Measurements from ENCODE around the gene TRIM36. TPM values are rescaled to one million over a fixed set of nuclear protein-coding genes. Genes with fewer than 3 reads are reported as not detected.
A peak's percentile ranks its signal among the peaks of the same experiment; 100 is the strongest.

The TRIM36 gene, protein sequence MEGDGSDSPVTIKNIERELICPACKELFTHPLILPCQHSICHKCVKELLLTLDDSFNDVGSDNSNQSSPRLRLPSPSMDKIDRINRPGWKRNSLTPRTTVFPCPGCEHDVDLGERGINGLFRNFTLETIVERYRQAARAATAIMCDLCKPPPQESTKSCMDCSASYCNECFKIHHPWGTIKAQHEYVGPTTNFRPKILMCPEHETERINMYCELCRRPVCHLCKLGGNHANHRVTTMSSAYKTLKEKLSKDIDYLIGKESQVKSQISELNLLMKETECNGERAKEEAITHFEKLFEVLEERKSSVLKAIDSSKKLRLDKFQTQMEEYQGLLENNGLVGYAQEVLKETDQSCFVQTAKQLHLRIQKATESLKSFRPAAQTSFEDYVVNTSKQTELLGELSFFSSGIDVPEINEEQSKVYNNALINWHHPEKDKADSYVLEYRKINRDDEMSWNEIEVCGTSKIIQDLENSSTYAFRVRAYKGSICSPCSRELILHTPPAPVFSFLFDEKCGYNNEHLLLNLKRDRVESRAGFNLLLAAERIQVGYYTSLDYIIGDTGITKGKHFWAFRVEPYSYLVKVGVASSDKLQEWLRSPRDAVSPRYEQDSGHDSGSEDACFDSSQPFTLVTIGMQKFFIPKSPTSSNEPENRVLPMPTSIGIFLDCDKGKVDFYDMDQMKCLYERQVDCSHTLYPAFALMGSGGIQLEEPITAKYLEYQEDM
- total RNA-seq = 0.39 and 1.6 TPM in 2 replicates
- total RNA-seq (2013) = 0.16 TPM
- 0.06 and 0.22 TPM in 2 replicates for polyA plus RNA-seq
- polyA minus RNA-seq = 0.07 TPM in 1 of 2 replicates, not detected in the other

DNA sequence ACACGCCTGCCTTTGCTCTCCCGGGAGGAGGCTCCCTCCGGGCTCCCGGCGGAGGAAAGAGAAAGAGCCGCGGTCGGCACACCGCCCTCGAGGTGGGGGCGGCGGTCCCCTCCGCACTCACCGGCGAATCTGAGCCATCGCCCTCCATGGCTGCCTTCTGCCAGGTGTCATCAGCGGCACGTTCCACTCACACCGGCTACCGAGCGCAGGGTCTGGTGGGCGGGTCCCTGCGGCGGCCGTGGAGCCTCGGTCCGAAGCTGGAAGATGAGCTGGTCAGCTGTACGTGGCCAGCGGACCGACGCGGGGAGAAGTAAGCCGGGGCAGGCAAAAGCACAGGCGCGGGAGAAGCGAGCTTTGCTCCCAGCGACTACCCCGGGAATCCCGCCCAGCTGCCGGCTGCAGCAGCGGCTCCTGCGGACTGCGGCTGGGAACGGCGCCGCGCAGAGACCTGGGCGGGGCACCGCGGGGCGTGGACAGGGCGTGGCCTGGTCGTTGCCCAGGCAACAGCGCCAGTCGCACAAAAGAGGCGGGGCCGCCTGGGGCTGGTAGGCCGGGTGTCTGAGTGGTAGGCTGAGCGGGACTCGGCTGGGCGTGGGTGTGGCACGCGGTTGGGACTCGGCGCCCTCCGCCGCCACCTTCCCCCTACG lies at the start of gene TRIM36:
Gene TRIM36, minus strand, starts transcription at position 422 of the 647 bp plus-strand sequence. Its CDS starts 274 bp downstream, at position 148.
- Histone ChIP-seq H2AFZ (ENCODE audit: insufficient read depth, low read depth, low read length, poor library complexity, severe bottlenecking) (peak within 1 kb of the TSS; percentile 78), H4K20me1 (ENCODE audit: control insufficient read depth, insufficient read depth, low read length, poor library complexity, severe bottlenecking) (no peaks in the 10 kb centered on the region), H3K4me3 (ENCODE audit: control extremely low read depth in 1 of 5, extremely low read depth in 1 of 5, insufficient read depth in 1 of 5, low read depth in 2 of 5, low read length in 4 of 5) (peak within 1 kb of the TSS; percentile 53 to 89 (median 75)), H3K27ac (ENCODE audit: low read length in 2 of 2) (no peak within 1 kb of the TSS), H3K9me3 (ENCODE audit: control extremely low read depth in 1 of 3, control insufficient read depth in 2 of 3, insufficient read depth in 1 of 3, low read length in 2 of 3) (peaks cover 1 to 37% (median 23%) of the 10 kb centered on the region in 3 donors), H3K4me2 (replicated peaks; ENCODE audit: low read depth, low read length, poor library complexity, severe bottlenecking) (peak within 1 kb of the TSS; percentile 100), H3K27me3 (replicated peaks in 1 of 4; ENCODE audit: control extremely low read depth in 1 of 4, control insufficient read depth in 3 of 4, insufficient read depth in 4 of 4, low read length in 3 of 4) (peaks cover 0 to 62% (median 32%) of the 10 kb centered on the region in 4 experiments), H3K4me1 (ENCODE audit: control insufficient read depth in 2 of 2, insufficient read depth in 2 of 2, low read length in 2 of 2) (peaks cover 20 to 21% of the 10 kb centered on the region in 2 donors), H3K79me2 (ENCODE audit: control insufficient read depth, insufficient read depth, low read length) (no peaks in the 10 kb centered on the region), H3K9ac (ENCODE audit: low read length) (peak within 1 kb of the TSS; percentile 79), H3K36me3 (replicated peaks in 1 of 2; ENCODE audit: control extremely low read depth in 1 of 2, control insufficient read depth in 1 of 2, extremely low read depth in 1 of 2, insufficient read depth in 2 of 2, low read length in 1 of 2) (no peaks in the 10 kb centered on the region)
- Mint-ChIP-seq H3K27ac (peak within 1 kb of the TSS; percentile 80), H3K27me3 (peaks cover 59% of the 10 kb centered on the region), H3K9me3 (ENCODE audit: insufficient read depth) (peaks cover 5% of the 10 kb centered on the region), H3K4me3 (peak within 1 kb of the TSS; percentile 92), H3K4me1 (peaks cover 14% of the 10 kb centered on the region)
- peak; percentile 92 for ATAC-seq (ENCODE audit: low read depth)
- POLR2A ChIA-PET = interaction anchor here (0.8 to 1.3 kb wide), 2 partner anchors 10 to 673 kb away, joined by 3 to 4 read pairs; partner anchors contain the start of gene AP3S1
- DNase-seq = peak; percentile 94
- TF ChIP-seq, protein P1, sequence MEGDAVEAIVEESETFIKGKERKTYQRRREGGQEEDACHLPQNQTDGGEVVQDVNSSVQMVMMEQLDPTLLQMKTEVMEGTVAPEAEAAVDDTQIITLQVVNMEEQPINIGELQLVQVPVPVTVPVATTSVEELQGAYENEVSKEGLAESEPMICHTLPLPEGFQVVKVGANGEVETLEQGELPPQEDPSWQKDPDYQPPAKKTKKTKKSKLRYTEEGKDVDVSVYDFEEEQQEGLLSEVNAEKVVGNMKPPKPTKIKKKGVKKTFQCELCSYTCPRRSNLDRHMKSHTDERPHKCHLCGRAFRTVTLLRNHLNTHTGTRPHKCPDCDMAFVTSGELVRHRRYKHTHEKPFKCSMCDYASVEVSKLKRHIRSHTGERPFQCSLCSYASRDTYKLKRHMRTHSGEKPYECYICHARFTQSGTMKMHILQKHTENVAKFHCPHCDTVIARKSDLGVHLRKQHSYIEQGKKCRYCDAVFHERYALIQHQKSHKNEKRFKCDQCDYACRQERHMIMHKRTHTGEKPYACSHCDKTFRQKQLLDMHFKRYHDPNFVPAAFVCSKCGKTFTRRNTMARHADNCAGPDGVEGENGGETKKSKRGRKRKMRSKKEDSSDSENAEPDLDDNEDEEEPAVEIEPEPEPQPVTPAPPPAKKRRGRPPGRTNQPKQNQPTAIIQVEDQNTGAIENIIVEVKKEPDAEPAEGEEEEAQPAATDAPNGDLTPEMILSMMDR (IDR thresholded peaks at IDR 0.05) = no peak
- TF ChIP-seq EZH2 (IDR thresholded peaks at IDR 0.05; ENCODE audit: borderline replicate concordance, insufficient read depth, low read depth, low read length, poor library complexity, severe bottlenecking) = no peak
- CTCF ChIA-PET = no interaction called here
- intact Hi-C loops (cut with micrococcal nuclease) = loop anchor here (1.0 to 2.0 kb wide), 7 partner anchors 11 to 672 kb away; partner anchors contain the start of genes AP3S1, ATG12, CCDC112 and FEM1C
- WGBS (ENCODE audit: insufficient coverage) = under 1% methylated on average over 57 of the region's 68 CpGs

All from B cell (primary cell).